GM23248 (cell line): ENCODE data around the gene STXBP6. TPM values are rescaled to one million over a fixed set of nuclear protein-coding genes. Genes with fewer than 3 reads are reported as not detected.

Source experiments
- DNase-seq: peaks from one replicate; pipeline ENCODE4 v3.0.0-alpha.2; 2015
- H2AFZ ChIP-seq: fragments of 200-600 bp; sonication (generic); 2 replicates; pipeline ENCODE4 v1.6.1; 2016; ENCODE audit warnings: antibody characterized with exemption
- H3F3A ChIP-seq: fragments of 200-600 bp; sonication (generic); 2 replicates; pipeline ENCODE4 v1.6.1; 2016; ENCODE audit warnings: mild to moderate bottlenecking, antibody characterized with exemption, mixed run types; ENCODE audit not compliant: insufficient read depth
- H3K27ac ChIP-seq: fragments of 200-600 bp; sonication (generic); 2 replicates; pipeline ENCODE4 v1.5.1; 2016; ENCODE audit warnings: mild to moderate bottlenecking
- H3K27me3 ChIP-seq: fragments of 200-600 bp; sonication (generic); replicated peaks from 2 replicates; pipeline ENCODE4 v1.6.1; 2016; ENCODE audit warnings: mild to moderate bottlenecking; ENCODE audit not compliant: insufficient read depth
- H3K36me3 ChIP-seq: fragments of 200-600 bp; sonication (generic); 2 replicates; pipeline ENCODE4 v1.6.1; 2016; ENCODE audit warnings: low read depth, mild to moderate bottlenecking
- H3K4me1 ChIP-seq: fragments of 200-600 bp; sonication (generic); 2 replicates; pipeline ENCODE4 v1.6.1; 2016; ENCODE audit warnings: mild to moderate bottlenecking; ENCODE audit not compliant: insufficient read depth
- H3K4me2 ChIP-seq: fragments of 200-600 bp; sonication (generic); one replicate; pipeline ENCODE4 v1.6.1; 2016; ENCODE audit warnings: mild to moderate bottlenecking; ENCODE audit not compliant: unreplicated experiment
- H3K4me3 ChIP-seq: fragments of 200-600 bp; sonication (generic); 2 replicates; pipeline ENCODE4 v1.5.1; 2016; ENCODE audit warnings: mild to moderate bottlenecking
- H3K79me2 ChIP-seq: fragments of 200-600 bp; sonication (generic); 2 replicates; pipeline ENCODE4 v1.6.1; 2016; ENCODE audit warnings: mild to moderate bottlenecking; ENCODE audit not compliant: insufficient read depth
- H3K9ac ChIP-seq: fragments of 200-600 bp; sonication (generic); 2 replicates; pipeline ENCODE4 v1.6.1; 2016; ENCODE audit warnings: mild to moderate bottlenecking
- H3K9me2 ChIP-seq: fragments of 200-600 bp; sonication (generic); 2 replicates; pipeline ENCODE4 v1.6.1; 2016; ENCODE audit warnings: mixed run types, mild to moderate bottlenecking, moderate library complexity; ENCODE audit not compliant: insufficient read depth
- H3K9me3 ChIP-seq: fragments of 200-600 bp; sonication (generic); one replicate; pipeline ENCODE4 v1.6.1; 2017; ENCODE audit warnings: low read depth
- H4K20me1 ChIP-seq: fragments of 200-600 bp; sonication (generic); 2 replicates; pipeline ENCODE4 v1.6.0; 2016; ENCODE audit not compliant: insufficient read depth
- EZH2 ChIP-seq: fragments of 200-600 bp; sonication (generic); IDR thresholded peaks from 2 replicates; pipeline ENCODE4 v1.6.1; 2018; ENCODE audit warnings: antibody characterized with exemption, mild to moderate bottlenecking; ENCODE audit not compliant: insufficient read depth, poor library complexity, severe bottlenecking
- EZH2phosphoT487 ChIP-seq: fragments of 200-600 bp; sonication (generic); IDR thresholded peaks from 2 replicates; pipeline ENCODE4 v1.6.1; 2018; ENCODE audit warnings: antibody characterized with exemption, moderate library complexity, mild to moderate bottlenecking, low read depth; ENCODE audit not compliant: insufficient read depth
- WGBS, 2 experiments: methylation state at CpG; one replicate each; pipeline ENCODE4 v1.1.6; 2015 to 2017; ENCODE audit warnings: low lambda C conversion rate in 2 of 2, low coverage in 1 of 2; ENCODE audit errors: missing lambda C conversion rate in 2 of 2; 5-methylcytosine and 5-hydroxymethylcytosine counted together
- in situ Hi-C: fragments of 300-500 bp; cut with MboI; formaldehyde crosslinking; loops from 2 replicates; pipeline ENCODE4 v1.15.0; 2020
- polyA plus RNA-seq: library from polyadenylated mRNA; unstranded; fragments of >200 nt; fragmentation: Nextera tagmentation; extraction: Ambion mirVana; gene quantifications from 2 replicates; pipeline ENCODE4 v1.2.1, GENCODE V29; 2016
- total RNA-seq: library from RNA; depleted of rRNA; stranded (reverse); fragments of >200 nt; shearing (Covaris generic); gene quantifications from 2 replicates; pipeline ENCODE4 v1.2.3, GENCODE V29; 2014

Gene STXBP6
- total and polyA plus RNA-seq, 2 experiments from 2014 or later, result 13.9 to 19.6 TPM

DNA sequence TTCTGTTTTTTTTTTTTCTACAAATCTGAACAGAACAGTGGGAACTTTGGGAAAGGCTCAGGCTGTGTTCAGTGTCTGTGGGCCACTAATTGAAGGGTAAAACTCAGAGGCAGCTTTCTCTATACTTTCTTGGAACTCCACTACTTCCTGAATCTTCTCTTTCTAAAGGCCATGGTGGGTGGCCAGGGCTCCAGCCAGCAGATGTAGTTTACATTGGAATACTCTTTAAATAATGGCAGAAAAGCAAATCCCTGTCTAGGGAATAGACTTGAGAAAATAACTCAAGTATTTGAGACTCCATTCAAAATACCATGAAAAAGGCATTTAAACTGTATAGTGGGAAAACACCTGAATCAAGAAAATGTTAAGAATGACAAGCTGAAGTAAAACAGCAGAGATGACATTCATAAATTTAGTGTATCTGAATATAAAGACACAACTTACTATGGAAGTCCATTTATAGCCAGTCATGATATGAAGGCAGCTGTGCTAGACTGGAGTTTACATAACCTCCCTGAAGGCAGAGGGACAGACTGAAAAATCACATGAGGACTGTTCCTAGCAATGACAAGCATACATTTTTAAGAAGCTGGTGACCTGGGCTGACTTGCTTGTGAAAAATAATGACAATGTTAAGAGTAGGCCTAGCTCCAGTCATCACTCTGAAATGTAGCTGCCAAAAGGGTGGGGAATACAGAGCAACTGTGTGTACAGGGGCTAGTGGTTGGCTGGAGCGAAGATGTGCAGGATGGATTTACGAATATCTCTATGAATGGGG lies 168.6 kb downstream of the STXBP6 start:
- Histone ChIP-seq H3K9me2 (no peaks in the 10 kb centered on the region), H3K27me3 (no peaks in the 10 kb centered on the region), H3K9me3 (no peaks in the 10 kb centered on the region), H3K9ac (no peak overlapping the region), H3K36me3 (no peaks in the 10 kb centered on the region), H3K79me2 (peaks cover 16% of the 10 kb centered on the region), H4K20me1 (no peaks in the 10 kb centered on the region), H3K4me2 (peak overlapping the region; percentile 32), H3F3A (peaks cover 16% of the 10 kb centered on the region), H3K4me1 (peaks cover 27% of the 10 kb centered on the region), H2AFZ (no peak overlapping the region), H3K27ac (peak overlapping the region; percentile 62), H3K4me3 (no peak overlapping the region)
- 87 to 95% methylated on average over 2 of the region's 2 CpGs for WGBS, 2 experiments
- in situ Hi-C loops, result no loop called here
- TF ChIP-seq EZH2, result no peak
- no peak for TF ChIP-seq EZH2phosphoT487
- no peak for DNase-seq

- DNase-seq, result peak; percentile 66
- Histone ChIP-seq H3K4me1 (peaks cover 33% of the 10 kb centered on the region), H3F3A (peaks cover 18% of the 10 kb centered on the region), H2AFZ (no peak overlapping the region), H3K4me3 (no peak overlapping the region), H3K27me3 (no peaks in the 10 kb centered on the region), H3K4me2 (peak overlapping the region; percentile 32), H3K27ac (peak overlapping the region; percentile 62), H3K9ac (no peak overlapping the region), H3K79me2 (peaks cover 16% of the 10 kb centered on the region), H3K9me3 (no peaks in the 10 kb centered on the region), H3K36me3 (no peaks in the 10 kb centered on the region), H4K20me1 (no peaks in the 10 kb centered on the region), H3K9me2 (no peaks in the 10 kb centered on the region)
- WGBS, 2 experiments, result 57 to 64% methylated on average over 4 of the region's 4 CpGs
- TF ChIP-seq EZH2phosphoT487 (no peak), EZH2 (no peak)
- in situ Hi-C loops, result no loop called here
Observed at GRCh38 chr14:24880689-24881088, 169.3 kb downstream of the STXBP6 start.

DNA sequence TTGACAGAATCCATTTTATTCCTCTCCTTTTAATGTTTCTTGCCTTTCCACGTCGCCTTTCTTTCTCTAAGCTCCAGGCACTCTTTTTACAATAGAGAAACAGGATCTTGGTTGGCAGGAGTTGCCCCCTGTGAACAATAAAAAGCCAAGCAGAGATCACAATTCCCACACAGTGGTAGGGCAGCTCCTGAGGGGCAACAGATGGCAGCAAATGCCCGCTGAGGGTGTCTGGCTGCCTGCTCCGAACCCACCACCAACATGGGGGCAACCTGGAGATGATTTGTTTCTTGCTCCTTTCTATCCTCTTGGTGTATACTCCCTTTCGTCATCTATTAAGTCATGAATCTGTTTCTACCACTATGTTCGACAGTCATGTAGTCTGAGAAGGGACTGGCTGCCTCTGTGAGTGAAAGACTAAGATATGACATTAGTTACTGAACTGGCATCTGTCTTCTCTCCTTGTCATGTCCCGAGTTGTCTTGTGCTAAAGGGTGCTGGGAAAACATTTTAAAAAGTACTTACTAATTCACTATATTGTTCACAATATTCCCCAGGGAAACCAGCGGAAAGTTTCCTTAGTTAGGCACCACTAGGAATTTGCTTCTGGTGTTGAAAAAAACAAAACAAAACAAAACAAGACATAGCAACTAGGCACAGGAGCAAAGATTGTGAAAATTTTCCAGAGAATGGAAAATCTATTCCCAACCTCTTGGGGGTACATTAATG lies 170.1 kb downstream of the STXBP6 start:
- Histone ChIP-seq H3K4me1 (peaks cover 40% of the 10 kb centered on the region), H3K9me3 (no peaks in the 10 kb centered on the region), H3F3A (peaks cover 23% of the 10 kb centered on the region), H4K20me1 (no peaks in the 10 kb centered on the region), H3K4me3 (no peak overlapping the region), H3K9ac (no peak overlapping the region), H3K36me3 (no peaks in the 10 kb centered on the region), H2AFZ (no peak overlapping the region), H3K4me2 (no peak overlapping the region), H3K9me2 (no peaks in the 10 kb centered on the region), H3K27ac (no peak overlapping the region), H3K79me2 (peaks cover 16% of the 10 kb centered on the region), H3K27me3 (no peaks in the 10 kb centered on the region)
- WGBS, 2 experiments, result 67 to 70% methylated on average over 8 of the region's 8 CpGs
- TF ChIP-seq EZH2 (no peak), EZH2phosphoT487 (no peak)
- DNase-seq, result peak; percentile 36
- in situ Hi-C loops, result no loop called here

- 85 to 91% methylated on average over 1 of the region's 1 CpG for WGBS, 2 experiments
- Histone ChIP-seq H3K4me2 (no peak overlapping the region), H2AFZ (no peak overlapping the region), H3K4me3 (no peak overlapping the region), H3K4me1 (peaks cover 29% of the 10 kb centered on the region), H4K20me1 (no peaks in the 10 kb centered on the region), H3K9ac (no peak overlapping the region), H3K9me3 (no peaks in the 10 kb centered on the region), H3K9me2 (no peaks in the 10 kb centered on the region), H3F3A (peaks cover 7% of the 10 kb centered on the region), H3K79me2 (peaks cover 10% of the 10 kb centered on the region; the same call in 1 of the 2 replicates), H3K27me3 (no peaks in the 10 kb centered on the region), H3K36me3 (no peaks in the 10 kb centered on the region), H3K27ac (no peak overlapping the region)
- in situ Hi-C loops, result no loop called here
- DNase-seq, result no peak
- TF ChIP-seq EZH2phosphoT487 (no peak), EZH2 (no peak)
Observed at GRCh38 chr14:24876996-24877395, 173.0 kb downstream of the STXBP6 start.
